Naive thymus-derived CD4-positive, alpha-beta T cell (primary cell): ENCODE results near the gene CDH23. TPM values are rescaled to one million over a fixed set of nuclear protein-coding genes. Genes with fewer than 3 reads are reported as not detected.

Experiments
- ATAC-seq: fragments of 150-1000 bp; cut with Tn5 transposase; 2 replicates; pipeline ENCODE4 v1.10.0; 2021; ENCODE audit warnings: mild to moderate bottlenecking, moderate library complexity
- CTCF ChIA-PET: fragments of 350-600 bp; sonication (Branson Sonifier 250); formaldehyde crosslinking; loops from one replicate; lab custom pipeline; 2021; ENCODE audit warnings: antibody characterized with exemption; lab: Charles Lee
- POLR2A ChIA-PET: fragments of 350-600 bp; sonication (Branson Sonifier 250); formaldehyde crosslinking; loops from one replicate; lab custom pipeline; 2021; ENCODE audit warnings: antibody characterized with exemption, inconsistent platforms; lab: Charles Lee
- DNase-seq, 9 donors: peaks; one replicate each; pipeline versions ENCODE4 v3.0.0 to v3.0.0-alpha.2; 2020 to 2022; ENCODE audit warnings: mixed read lengths in 1 of 9
- H3K27ac ChIP-seq: one replicate; pipeline ENCODE4 v1.7.0; 2013; ENCODE audit warnings: mild to moderate bottlenecking, low read depth, low read length, moderate library complexity
- H3K27me3 ChIP-seq, 2 donors: one replicate each; pipeline ENCODE4 v1.7.0; 2013; ENCODE audit warnings: low read length in 2 of 2, mild to moderate bottlenecking in 2 of 2, moderate library complexity in 2 of 2; ENCODE audit not compliant: control insufficient read depth in 2 of 2, insufficient read depth in 2 of 2
- H3K36me3 ChIP-seq, 3 experiments: 1 replicate in 2 of 3; 2 replicates in 1 of 3; pipeline ENCODE4 v1.7.0; 2013; ENCODE audit warnings: low read length in 3 of 3, mild to moderate bottlenecking in 3 of 3, moderate library complexity in 1 of 3; ENCODE audit not compliant: insufficient read depth in 3 of 3, control insufficient read depth in 2 of 3
- H3K4me1 ChIP-seq, 2 donors: one replicate each; pipeline ENCODE4 v1.7.0; 2013; ENCODE audit warnings: low read length in 2 of 2, mild to moderate bottlenecking in 2 of 2, moderate library complexity in 1 of 2; ENCODE audit not compliant: control insufficient read depth in 2 of 2, insufficient read depth in 2 of 2
- H3K4me3 ChIP-seq: 2 replicates; pipeline ENCODE4 v1.7.0; 2013; ENCODE audit warnings: mild to moderate bottlenecking, low read length
- H3K9me3 ChIP-seq, 3 experiments: 1 replicate in 2 of 3; 2 replicates in 1 of 3; pipeline ENCODE4 v1.7.0; 2013; ENCODE audit warnings: low read length in 3 of 3; ENCODE audit not compliant: control insufficient read depth in 2 of 3
- H3K27ac Mint-ChIP-seq, 9 donors: one replicate each; pipeline ENCODE4 v1.8.0; 2020 to 2022; ENCODE audit warnings: mixed read lengths in 9 of 9, mild to moderate bottlenecking in 8 of 9, moderate library complexity in 5 of 9, inconsistent platforms in 2 of 9
- H3K27me3 Mint-ChIP-seq, 5 donors: one replicate each; pipeline ENCODE4 v1.8.0; 2021 to 2022; ENCODE audit warnings: mixed read lengths in 5 of 5, mild to moderate bottlenecking in 1 of 5
- H3K36me3 Mint-ChIP-seq, 5 donors: one replicate each; pipeline ENCODE4 v1.8.0; 2020 to 2022; ENCODE audit warnings: mixed read lengths in 5 of 5, mild to moderate bottlenecking in 3 of 5, inconsistent platforms in 1 of 5
- H3K4me1 Mint-ChIP-seq, 7 donors: one replicate each; pipeline ENCODE4 v1.8.0; 2020 to 2022; ENCODE audit warnings: mixed read lengths in 7 of 7, mild to moderate bottlenecking in 3 of 7, inconsistent platforms in 1 of 7
- H3K4me3 Mint-ChIP-seq, 10 donors: one replicate each; pipeline ENCODE4 v1.8.0; 2020 to 2022; ENCODE audit warnings: mild to moderate bottlenecking in 10 of 10, mixed read lengths in 10 of 10, moderate library complexity in 6 of 10, inconsistent platforms in 2 of 10
- H3K9me3 Mint-ChIP-seq, 11 donors: one replicate each; pipeline ENCODE4 v1.8.0; 2020 to 2022; ENCODE audit warnings: mixed read lengths in 11 of 11, mild to moderate bottlenecking in 4 of 11, inconsistent platforms in 1 of 11, moderate library complexity in 1 of 11
- intact Hi-C, 2 donors: fragments of 100-400 bp; cut with micrococcal nuclease; formaldehyde crosslinking; loops; one replicate each; pipeline ENCODE4 v1.15.1; 2023
- polyA plus RNA-seq, 2 donors: library from polyadenylated mRNA; unstranded; fragments of 300-500 nt; fragmentation: Illumina TruSeq; gene quantifications; one replicate each; pipeline ENCODE4 v1.2.3, GENCODE V29; 2021
- total RNA-seq, 6 experiments: library from RNA in 5 of 6; stranded (reverse) in 5 of 6; gene quantifications; 1 replicate in 5 of 6; 2 replicates in 1 of 6; pipeline ENCODE4 v1.2.3 and lab custom pipeline; 2021 to 2026

Gene CDH23
- 10 to 100 TPM in 2 of 5 experiments, 1 to 10 TPM in 3; 3.5 to 18.3 (median 8.1) TPM for total RNA-seq
- 1 to 10 TPM; 1.1 to 4.1 TPM for polyA plus RNA-seq
- total RNA-seq (lab: John Stamatoyannopoulos, UW), result 37.8 reads per million, percentile 65 among the genes with 10 or more reads in this experiment

GRCh38 chr10:71396711-71397295 is at the start of gene CDH23:
Gene CDH23, plus strand, starts transcription at chr10:71396920. Its CDS starts 42,912 bp downstream, at chr10:71439832.
- ChIA-PET CTCF (interaction anchor here (0.9 to 1.6 kb wide), 3 partner anchors 30 to 312 kb away, joined by 3 to 4 read pairs (median 3); no protein-coding TSS in a partner anchor), POLR2A (no interaction called here)
- H3K4me1 ChIP-seq, result no peaks in the 10 kb centered on the region
- DNase-seq (no peak), ATAC-seq (peak; percentile 49)
- H3K27me3 Mint-ChIP-seq, result peaks cover 55 to 70% (median 65%) of the 10 kb centered on the region in 5 donors
- peak within 1 kb of the TSS; percentile 24 for H3K4me3 ChIP-seq
- H3K27ac Mint-ChIP-seq, result no peak within 1 kb of the TSS
- no peak within 1 kb of the TSS for H3K27ac ChIP-seq
- H3K36me3 ChIP-seq, result no peaks in the 10 kb centered on the region
- peak within 1 kb of the TSS; percentile 44 to 83 (median 74) for H3K4me3 Mint-ChIP-seq
- peaks cover 0 to 16% of the 10 kb centered on the region in 2 donors for H3K27me3 ChIP-seq
- intact Hi-C loops, result loop anchor here in 1 of 2 donors (1.0 to 2.0 kb wide), 3 partner anchors 173 to 415 kb away; no protein-coding TSS in a partner anchor
- no peaks in the 10 kb centered on the region for H3K9me3 ChIP-seq
- no peaks in the 10 kb centered on the region for H3K9me3 Mint-ChIP-seq
- H3K4me1 Mint-ChIP-seq, result peaks cover 0 to 11% (median 4%) of the 10 kb centered on the region in 7 donors
- peaks cover 0 to 6% (median 0%) of the 10 kb centered on the region in 5 donors for H3K36me3 Mint-ChIP-seq

DNA sequence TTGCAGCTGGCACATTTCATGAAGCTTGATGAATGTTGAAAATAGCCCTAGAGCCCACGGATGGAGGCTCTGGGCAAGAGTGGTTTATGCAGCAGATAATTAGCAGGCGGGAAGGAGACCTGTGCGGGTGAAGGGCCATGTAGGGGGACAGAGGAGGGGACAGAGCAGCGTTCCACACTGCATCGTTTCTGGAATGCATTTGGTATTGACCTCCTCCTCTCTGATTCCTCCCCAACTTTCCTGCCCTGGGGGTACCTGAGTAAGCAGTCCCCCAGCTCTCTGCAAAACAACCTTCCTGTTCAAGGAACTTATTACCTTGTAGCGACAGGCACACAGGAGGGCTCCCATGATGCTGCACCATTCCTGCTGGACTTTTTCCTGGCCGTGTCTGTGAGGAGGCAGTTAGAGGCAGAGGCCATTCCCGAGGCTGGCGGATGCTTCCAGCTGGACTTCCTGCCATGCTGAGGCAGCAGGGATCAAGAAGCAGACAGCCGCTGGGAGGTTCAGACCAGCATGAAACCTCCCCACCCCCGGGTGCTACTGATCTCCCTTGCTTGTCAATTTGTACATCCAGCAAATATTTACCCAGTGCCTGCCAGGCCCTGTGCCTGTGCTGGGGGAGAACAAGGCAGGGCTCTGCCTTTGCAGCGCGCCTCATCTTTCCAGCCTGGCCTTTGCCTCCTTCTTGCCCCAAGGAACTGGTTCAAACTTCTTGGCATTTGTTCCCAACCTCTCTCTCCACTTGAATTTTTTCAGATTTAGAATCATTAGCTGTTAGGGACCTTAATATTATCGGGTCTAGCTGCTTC is 48.9 kb upstream of the CDH23 start:
- POLR2A ChIA-PET, result no interaction called here
- no peaks in the 10 kb centered on the region for H3K9me3 Mint-ChIP-seq
- H3K4me3 Mint-ChIP-seq, result no peak overlapping the region

GRCh38 chr10:71348850-71349249 is 47.9 kb upstream of the CDH23 start:
- H3K27me3 ChIP-seq, result no peaks in the 10 kb centered on the region
- intact Hi-C loops, result no loop called here
- Mint-ChIP-seq H3K27me3 (no peaks in the 10 kb centered on the region), H3K36me3 (peaks cover 0 to 22% (median 0%) of the 10 kb centered on the region in 5 donors), H3K9me3 (no peaks in the 10 kb centered on the region), H3K4me3 (no peak overlapping the region), H3K4me1 (peaks cover 0 to 16% (median 3%) of the 10 kb centered on the region in 7 donors), H3K27ac (no peak overlapping the region)
- H3K4me1 ChIP-seq, result no peaks in the 10 kb centered on the region
- peaks cover 0 to 27% (median 0%) of the 10 kb centered on the region in 3 experiments for H3K36me3 ChIP-seq
- DNase-seq (no peak), ATAC-seq (no peak)
- CTCF ChIA-PET, result interaction anchor here (0.9 kb wide), 1 partner anchor 12 kb away, joined by 3 read pairs; no protein-coding TSS in a partner anchor
- H3K27ac ChIP-seq, result no peak overlapping the region
- POLR2A ChIA-PET, result no interaction called here
- no peak overlapping the region for H3K4me3 ChIP-seq
- H3K9me3 ChIP-seq, result no peaks in the 10 kb centered on the region

More for the DNA sequence above, 48.9 kb upstream of the CDH23 start:
- H3K36me3 ChIP-seq, result peaks cover 0 to 21% (median 0%) of the 10 kb centered on the region in 3 experiments
- CTCF ChIA-PET, result no interaction called here
- Mint-ChIP-seq H3K27me3 (no peaks in the 10 kb centered on the region), H3K4me1 (peaks cover 0 to 16% (median 3%) of the 10 kb centered on the region in 7 donors), H3K36me3 (peaks cover 0 to 18% (median 0%) of the 10 kb centered on the region in 5 donors), H3K27ac (peak overlapping the region in 1 of 9 donors; percentile 28)
- no peaks in the 10 kb centered on the region for H3K9me3 ChIP-seq
- DNase-seq, result no peak
- no peaks in the 10 kb centered on the region for H3K4me1 ChIP-seq
- H3K27ac ChIP-seq, result no peak overlapping the region
- ATAC-seq, result no peak
- no peak overlapping the region for H3K4me3 ChIP-seq
- intact Hi-C loops, result no loop called here
- no peaks in the 10 kb centered on the region for H3K27me3 ChIP-seq

DNA sequence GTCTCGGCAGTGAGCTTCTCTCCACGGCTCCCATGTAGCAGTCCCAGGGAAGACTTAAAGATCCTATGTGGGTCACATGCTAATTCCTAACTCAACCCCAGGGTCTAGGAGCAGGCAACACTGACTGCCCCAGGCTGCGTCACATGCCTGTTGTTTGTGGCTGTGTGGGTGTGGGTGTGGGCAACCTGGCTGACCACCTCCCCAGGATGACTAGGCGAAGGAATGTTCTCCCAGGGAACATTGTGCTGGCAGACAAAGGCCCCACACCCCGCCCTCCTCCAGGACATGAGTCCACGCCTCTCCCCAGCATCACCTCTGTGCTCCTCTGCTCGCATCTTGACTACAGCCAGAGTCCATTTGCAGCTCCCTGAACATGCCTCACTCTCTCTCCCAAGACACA is 47.3 kb upstream of the CDH23 start:
- DNase-seq (no peak), ATAC-seq (no peak)
- Mint-ChIP-seq H3K9me3 (no peaks in the 10 kb centered on the region), H3K36me3 (peaks cover 0 to 20% (median 0%) of the 10 kb centered on the region in 5 donors), H3K27ac (no peak overlapping the region), H3K4me3 (no peak overlapping the region), H3K4me1 (peaks cover 0 to 16% (median 3%) of the 10 kb centered on the region in 7 donors), H3K27me3 (no peaks in the 10 kb centered on the region)
- Histone ChIP-seq H3K36me3 (peaks cover 0 to 27% (median 0%) of the 10 kb centered on the region in 3 experiments), H3K4me3 (no peak overlapping the region), H3K27me3 (no peaks in the 10 kb centered on the region), H3K9me3 (no peaks in the 10 kb centered on the region), H3K27ac (no peak overlapping the region), H3K4me1 (no peaks in the 10 kb centered on the region)
- CTCF ChIA-PET, result interaction anchor here (0.9 kb wide), 1 partner anchor 12 kb away, joined by 3 read pairs; no protein-coding TSS in a partner anchor
- intact Hi-C loops, result no loop called here
- POLR2A ChIA-PET, result no interaction called here

DNA sequence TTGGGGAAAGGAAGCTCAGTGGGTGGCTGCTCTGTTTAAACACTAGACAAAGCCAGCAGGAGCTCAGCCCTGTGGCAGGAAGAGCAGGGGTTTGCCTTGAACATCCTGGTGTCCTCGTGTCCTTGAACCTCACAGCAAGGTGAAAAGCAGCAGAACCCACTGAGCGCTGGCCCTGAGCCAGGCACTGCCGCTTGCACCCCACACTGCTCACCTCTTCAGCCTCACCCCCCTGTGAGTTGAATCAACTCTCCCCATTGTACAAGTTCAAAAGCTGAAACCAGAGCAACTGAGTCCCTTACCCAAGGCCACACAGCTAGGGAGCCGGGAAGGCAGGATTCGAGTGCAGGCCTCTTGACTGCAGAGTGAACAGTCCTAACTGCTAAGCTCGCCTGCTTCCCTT is 45.6 kb upstream of the CDH23 start:
- H3K27ac Mint-ChIP-seq, result no peak overlapping the region
- Histone ChIP-seq H3K36me3 (peaks cover 0 to 42% (median 0%) of the 10 kb centered on the region in 3 experiments), H3K4me1 (no peaks in the 10 kb centered on the region), H3K27ac (no peak overlapping the region), H3K27me3 (no peaks in the 10 kb centered on the region), H3K9me3 (no peaks in the 10 kb centered on the region), H3K4me3 (no peak overlapping the region)
- POLR2A ChIA-PET, result no interaction called here
- peaks cover 0 to 34% (median 0%) of the 10 kb centered on the region in 5 donors for H3K36me3 Mint-ChIP-seq
- H3K4me3 Mint-ChIP-seq, result no peak overlapping the region
- no peaks in the 10 kb centered on the region for H3K27me3 Mint-ChIP-seq
- intact Hi-C loops, result no loop called here
- DNase-seq, result no peak
- CTCF ChIA-PET, result interaction anchor here (0.5 kb wide), 1 partner anchor 1144 kb away, joined by 3 read pairs; no protein-coding TSS in a partner anchor
- peaks cover 0 to 16% (median 0%) of the 10 kb centered on the region in 7 donors for H3K4me1 Mint-ChIP-seq
- no peak for ATAC-seq
- H3K9me3 Mint-ChIP-seq, result no peaks in the 10 kb centered on the region

DNA sequence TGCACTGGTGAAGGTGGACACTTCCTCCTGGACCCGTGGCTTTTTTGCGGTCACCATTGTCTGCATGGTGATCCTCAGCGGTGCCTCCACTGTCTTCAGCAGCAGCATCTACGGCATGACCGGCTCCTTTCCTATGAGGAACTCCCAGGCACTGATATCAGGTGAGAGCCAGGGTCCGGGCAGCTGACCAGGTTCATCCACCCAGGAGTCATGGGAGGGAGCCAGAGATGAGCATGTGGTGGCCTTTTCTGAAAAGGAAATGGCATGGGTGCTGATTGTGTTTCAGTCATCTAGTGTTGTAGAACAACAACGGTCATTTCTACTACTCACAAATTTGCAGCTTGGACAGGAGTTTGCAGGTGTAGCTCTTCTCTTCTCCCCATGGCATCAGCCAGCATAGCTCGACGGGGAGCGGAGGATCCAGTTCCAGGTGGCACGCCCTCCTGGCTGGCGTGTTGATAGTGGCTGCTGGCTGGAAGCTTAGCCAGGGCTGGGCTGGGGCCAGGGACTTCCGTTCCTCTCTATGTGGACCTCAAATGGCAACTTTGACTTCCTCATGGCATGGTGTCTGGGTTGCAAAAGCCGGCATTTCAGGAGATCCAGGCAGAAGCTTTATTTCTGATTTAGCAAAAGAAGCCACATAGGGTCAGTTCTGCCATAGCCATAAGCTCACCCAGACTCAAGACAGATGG is 44.9 kb upstream of the CDH23 start:
- DNase-seq (no peak), ATAC-seq (peak; percentile 48)
- POLR2A ChIA-PET, result no interaction called here
- CTCF ChIA-PET, result no interaction called here
- Histone ChIP-seq H3K9me3 (no peaks in the 10 kb centered on the region), H3K27ac (no peak overlapping the region), H3K4me3 (no peak overlapping the region), H3K36me3 (peaks cover 0 to 49% (median 0%) of the 10 kb centered on the region in 3 experiments), H3K4me1 (no peaks in the 10 kb centered on the region), H3K27me3 (no peaks in the 10 kb centered on the region)
- intact Hi-C loops, result no loop called here
- H3K9me3 Mint-ChIP-seq, result no peaks in the 10 kb centered on the region
- H3K4me3 Mint-ChIP-seq, result no peak overlapping the region
- no peaks in the 10 kb centered on the region for H3K27me3 Mint-ChIP-seq
- no peak overlapping the region for H3K27ac Mint-ChIP-seq
- peaks cover 0 to 16% (median 0%) of the 10 kb centered on the region in 7 donors for H3K4me1 Mint-ChIP-seq
- peaks cover 0 to 38% (median 0%) of the 10 kb centered on the region in 5 donors for H3K36me3 Mint-ChIP-seq
